Adrenal gland (tissue), 5 donors: ENCODE measurements around the gene ZBTB2.

Source experiments
- POLR2A ChIP-seq, 2 donors: fragments of 450-650 bp; IDR thresholded peaks; one replicate each; pipeline ENCODE4 v1.6.1; 2017; ENCODE audit warnings: antibody characterized with exemption in 2 of 2, mild to moderate bottlenecking in 2 of 2, moderate library complexity in 1 of 2
- TF ChIP-seq, protein P1 (sequence below), 6 experiments: fragments of 450-650 bp in 4 of 6; fragments of 200-600 bp in 2 of 6; sonication (generic) in 1 of 6; IDR thresholded peaks; 1 replicate in 5 of 6; 2 replicates in 1 of 6; pipeline versions ENCODE4 v1.5.1 to v1.8.0; 2016 to 2021; ENCODE audit warnings: antibody characterized with exemption in 6 of 6, mild to moderate bottlenecking in 2 of 6, moderate library complexity in 1 of 6
- donor health status: DM: no; HTN: no; CAD: no.

- TF ChIP-seq, protein P1, sequence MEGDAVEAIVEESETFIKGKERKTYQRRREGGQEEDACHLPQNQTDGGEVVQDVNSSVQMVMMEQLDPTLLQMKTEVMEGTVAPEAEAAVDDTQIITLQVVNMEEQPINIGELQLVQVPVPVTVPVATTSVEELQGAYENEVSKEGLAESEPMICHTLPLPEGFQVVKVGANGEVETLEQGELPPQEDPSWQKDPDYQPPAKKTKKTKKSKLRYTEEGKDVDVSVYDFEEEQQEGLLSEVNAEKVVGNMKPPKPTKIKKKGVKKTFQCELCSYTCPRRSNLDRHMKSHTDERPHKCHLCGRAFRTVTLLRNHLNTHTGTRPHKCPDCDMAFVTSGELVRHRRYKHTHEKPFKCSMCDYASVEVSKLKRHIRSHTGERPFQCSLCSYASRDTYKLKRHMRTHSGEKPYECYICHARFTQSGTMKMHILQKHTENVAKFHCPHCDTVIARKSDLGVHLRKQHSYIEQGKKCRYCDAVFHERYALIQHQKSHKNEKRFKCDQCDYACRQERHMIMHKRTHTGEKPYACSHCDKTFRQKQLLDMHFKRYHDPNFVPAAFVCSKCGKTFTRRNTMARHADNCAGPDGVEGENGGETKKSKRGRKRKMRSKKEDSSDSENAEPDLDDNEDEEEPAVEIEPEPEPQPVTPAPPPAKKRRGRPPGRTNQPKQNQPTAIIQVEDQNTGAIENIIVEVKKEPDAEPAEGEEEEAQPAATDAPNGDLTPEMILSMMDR (IDR thresholded peaks at IDR 0.05): no peak
- no peak for TF ChIP-seq POLR2A (IDR thresholded peaks at IDR 0.05)
Measured at GRCh38 chr6:151357758-151358436, 33.5 kb downstream of the ZBTB2 start.
